GM12892 (cell line): ENCODE measurements around the gene SH3TC1.

ENCODE experiments used
- POLR2A ChIP-seq: IDR thresholded peaks from 2 replicates; pipeline ENCODE4 v1.6.1; 2011; ENCODE audit warnings: low read depth, low read length, control low read depth
- TAF1 ChIP-seq: IDR thresholded peaks from 2 replicates; pipeline ENCODE4 v1.6.1; 2011; ENCODE audit warnings: low read depth, mild to moderate bottlenecking, control low read depth, low read length, borderline replicate concordance

DNA sequence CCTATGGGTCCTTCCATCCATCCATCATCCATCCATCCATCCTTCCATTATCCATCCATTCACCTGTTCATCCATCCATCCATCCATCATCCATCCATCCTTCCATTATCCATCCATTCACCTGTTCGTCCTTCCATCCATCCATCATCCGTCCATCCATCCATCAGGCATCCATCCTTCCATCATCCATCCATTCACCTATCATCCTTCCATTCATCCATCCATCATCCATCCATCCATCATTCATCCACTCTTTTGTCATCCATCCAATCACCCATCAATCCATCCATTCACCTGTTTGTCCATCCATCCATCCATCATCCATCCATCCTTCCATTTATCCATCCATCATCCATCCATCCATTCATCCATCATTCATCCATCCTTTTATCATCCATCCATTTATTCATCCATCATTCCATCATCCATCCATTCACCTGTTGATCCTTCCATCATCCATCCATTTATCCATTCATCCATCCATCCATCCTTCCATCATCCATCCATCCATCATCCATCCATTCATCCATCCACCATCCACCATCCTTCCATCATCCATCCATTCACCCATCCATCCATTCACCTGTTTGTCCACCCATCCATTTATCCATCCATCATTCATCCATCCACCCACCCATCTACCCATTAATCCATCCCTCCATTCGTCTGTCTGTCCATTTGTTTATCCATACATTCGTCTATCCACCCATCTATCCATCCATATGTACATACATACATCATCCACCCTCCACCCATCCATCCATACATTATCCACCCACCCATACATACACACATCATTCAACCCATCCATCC, 34.8 kb downstream of the SH3TC1 start:
- TF ChIP-seq TAF1, result no peak
- TF ChIP-seq POLR2A, result no peak
